Left ventricle myocardium superior (tissue), 1 donor: ENCODE measurements around the gene KIR2DL4. TPM values are rescaled to one million over a fixed set of nuclear protein-coding genes. Genes with fewer than 3 reads are reported as not detected.
"Not testable (repeated sequence)": the region's sequence is repeated elsewhere in the genome, so short reads cannot be mapped to it uniquely, and the experiment has no call there.

Experiments used
- ATAC-seq: fragments of 200-7000 bp; cut with Tn5 transposase; one replicate; pipeline ENCODE4 v1.9.1; 2020; ENCODE audit warnings: mild to moderate bottlenecking, moderate library complexity
- DNase-seq: peaks from one replicate; pipeline ENCODE4 v3.0.0-alpha.2; 2020
- intact Hi-C: fragments of 100-400 bp; cut with micrococcal nuclease; formaldehyde crosslinking; loops from one replicate; pipeline ENCODE4 v1.11.0; 2022
- total RNA-seq: library from RNA; stranded (reverse); fragmentation: NEBNext Ultra II Directional; extraction: Animal tissue kit (Norgen Biotek cat#: 25700); gene quantifications from one replicate; pipeline ENCODE4 v1.2.1, GENCODE V29; 2021
- donor health status: DM: no; HTN: yes; CAD: no; lungs with severe emphysema.

KIR2DL4 gene
- total RNA-seq, 1 donor from 2014 or later = not detected

DNA sequence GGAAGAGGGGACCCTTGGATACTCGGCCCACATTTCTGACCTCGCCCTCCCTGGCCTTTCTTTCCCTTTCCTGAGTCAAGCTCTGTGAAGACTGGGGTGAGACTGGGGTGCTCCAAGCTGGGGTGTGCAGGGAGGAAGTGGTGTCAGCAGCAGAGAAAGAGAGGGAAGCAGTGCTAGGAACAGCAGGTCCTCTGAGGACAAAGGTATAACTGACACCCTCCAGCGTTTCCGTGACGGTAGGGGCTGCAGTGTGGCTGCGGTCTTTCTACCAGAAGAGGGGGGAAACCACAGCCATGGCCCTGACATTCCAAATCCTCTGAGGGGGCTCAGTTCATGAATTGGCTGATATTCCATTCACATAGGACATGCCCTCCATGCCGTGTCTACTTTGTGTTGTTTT lies 47.9 kb downstream of the KIR2DL4 start:
- intact Hi-C loops = no loop called here
- ATAC-seq (no peak), DNase-seq (no peak)

- intact Hi-C loops, DNase-seq, ATAC-seq: not testable (repeated sequence)
Measured at GRCh38 chr19:54855241-54855640, 51.8 kb downstream of the KIR2DL4 start.

DNA sequence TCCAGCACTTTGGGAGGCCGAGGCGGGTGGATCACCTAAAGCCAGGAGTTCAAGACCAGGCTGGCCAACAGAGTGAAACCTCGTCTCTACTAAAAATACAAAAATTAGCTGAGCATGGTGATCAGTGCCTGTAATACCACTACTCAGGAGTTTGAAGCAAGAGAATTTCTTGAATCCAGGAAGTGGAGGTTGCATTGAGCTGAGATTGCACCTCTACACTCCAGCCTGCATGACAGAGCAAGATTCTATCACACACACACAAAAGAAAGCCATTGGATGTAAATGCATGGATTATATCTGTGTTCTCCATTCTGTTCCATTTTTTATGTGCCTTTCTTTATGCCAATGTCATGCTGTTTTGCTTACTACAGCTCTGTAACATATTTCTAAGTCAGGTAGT lies 55.1 kb downstream of the KIR2DL4 start:
- DNase-seq, intact Hi-C loops, ATAC-seq: not testable (repeated sequence)

DNA sequence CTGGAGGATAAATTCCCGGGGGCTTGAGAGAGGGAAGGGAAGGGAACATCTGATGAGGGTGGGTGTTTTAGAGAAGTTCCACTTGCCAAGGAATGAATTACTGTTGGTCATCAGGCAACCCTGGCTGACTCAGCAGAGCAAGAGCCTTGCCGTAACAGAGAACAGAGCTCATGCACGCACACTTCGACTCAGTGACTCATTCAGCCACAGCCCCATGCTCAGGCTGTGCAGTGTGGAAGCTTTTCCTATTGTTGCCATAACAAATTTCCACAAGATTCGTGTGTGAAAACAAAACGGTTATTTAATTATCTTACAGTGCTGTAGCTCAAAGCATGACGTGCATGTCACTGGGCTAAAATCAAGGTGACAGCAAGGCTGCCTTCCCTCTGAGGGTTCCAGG lies 56.0 kb downstream of the KIR2DL4 start:
- intact Hi-C loops, DNase-seq, ATAC-seq: not testable (repeated sequence)

GRCh38 chr19:54863459-54863858 lies 60.0 kb downstream of the KIR2DL4 start:
- ATAC-seq, DNase-seq, intact Hi-C loops: not testable (repeated sequence)

Other genes starting within 250 kb of the KIR2DL4 start
- gene LILRA2, start 229.8 kb upstream of the KIR2DL4 start, total RNA-seq = 2.0 TPM
- gene LILRA1, start 210.0 kb upstream of the KIR2DL4 start, total RNA-seq = 0.50 TPM
- 2.2 TPM for gene LILRB1, start 173.1 kb upstream of the KIR2DL4 start, total RNA-seq
- gene LILRB4, start 140.6 kb upstream of the KIR2DL4 start, total RNA-seq = 3.3 TPM
- not detected for gene KIR3DL3, start 79.2 kb upstream of the KIR2DL4 start, total RNA-seq
- gene KIR2DL3, start 65.1 kb upstream of the KIR2DL4 start, total RNA-seq = not detected
- not detected for gene KIR2DL1, start 33.8 kb upstream of the KIR2DL4 start, total RNA-seq
- not detected for gene KIR3DL1, start 12.9 kb downstream of the KIR2DL4 start, total RNA-seq
- gene KIR2DS4, start 29.1 kb downstream of the KIR2DL4 start, total RNA-seq = not detected
- gene KIR3DL2, start 46.8 kb downstream of the KIR2DL4 start, total RNA-seq = not detected
- gene FCAR, start 70.6 kb downstream of the KIR2DL4 start, total RNA-seq = 0.32 TPM
- gene NCR1, start 102.5 kb downstream of the KIR2DL4 start, total RNA-seq = 0.27 TPM
- gene NLRP7, start 143.9 kb downstream of the KIR2DL4 start, total RNA-seq = not detected
- 0.67 TPM for gene NLRP2, start 162.8 kb downstream of the KIR2DL4 start, total RNA-seq
- not detected for gene GP6, start 234.7 kb downstream of the KIR2DL4 start, total RNA-seq